ENCODE data around the gene GREB1.
A peak's percentile ranks its signal among the peaks of the same experiment; 100 is the strongest.

GREB1 gene

GRCh38 chr2:11581797-11582611, 48.2 kb downstream of the GREB1 start:
- no peak for DNase-seq

- DNase-seq = no peak
Measured at GRCh38 chr2:11582612-11582861, 48.7 kb downstream of the GREB1 start.

GRCh38 chr2:11582862-11583752, 49.3 kb downstream of the GREB1 start:
- DNase-seq = no peak

GRCh38 chr2:11583840-11584524, 50.1 kb downstream of the GREB1 start:
- peak; percentile 91 for DNase-seq

DNA sequence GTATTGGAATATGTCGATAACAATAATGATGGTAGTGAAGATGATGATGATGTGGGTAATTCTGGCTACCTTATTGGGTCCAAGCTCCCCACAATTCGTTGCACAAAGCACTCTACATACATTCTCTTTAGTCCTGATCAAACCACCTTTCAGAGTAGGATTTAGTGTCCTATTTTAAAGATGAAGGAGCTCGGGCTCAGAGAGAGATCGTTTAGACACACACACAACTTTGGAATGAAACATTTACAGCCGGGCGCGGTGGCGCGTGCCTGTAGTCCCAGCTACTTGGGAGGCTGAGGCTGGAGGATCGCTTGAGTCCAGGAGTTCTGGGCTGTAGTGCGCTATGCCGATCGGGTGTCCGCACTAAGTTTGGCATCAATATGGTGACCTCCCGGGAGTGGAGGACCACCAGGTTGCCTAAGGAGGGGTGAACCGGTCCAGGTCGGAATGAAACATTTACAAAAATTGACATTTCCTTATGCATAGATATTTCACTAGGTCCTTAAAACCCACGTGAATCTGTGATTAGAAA, 50.7 kb downstream of the GREB1 start:
- DNase-seq = no peak

DNA sequence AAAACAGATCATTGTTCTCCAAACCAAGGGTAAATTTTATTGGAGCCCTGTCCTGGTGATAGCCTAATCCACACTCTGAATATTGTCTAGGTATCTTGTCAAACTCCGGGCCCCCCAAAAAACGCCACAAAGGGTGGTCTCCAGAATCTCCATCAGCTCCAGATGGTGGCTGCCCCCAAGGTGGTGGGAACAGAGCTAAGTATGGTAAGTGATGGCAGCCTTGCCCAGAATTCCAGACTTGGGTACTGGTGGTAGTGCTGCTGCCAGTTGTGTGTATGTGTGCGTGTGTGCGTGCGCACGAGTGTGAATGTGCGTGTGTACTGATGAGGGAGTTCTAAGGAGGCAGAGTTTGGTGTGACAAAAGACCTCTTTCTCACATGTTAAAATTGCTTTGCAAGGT, 51.2 kb downstream of the GREB1 start:
- DNase-seq = no peak

GRCh38 chr2:11588228-11589110, 54.6 kb downstream of the GREB1 start:
- no peak for DNase-seq

GRCh38 chr2:11589316-11589940, 55.6 kb downstream of the GREB1 start:
- no peak for DNase-seq

DNA sequence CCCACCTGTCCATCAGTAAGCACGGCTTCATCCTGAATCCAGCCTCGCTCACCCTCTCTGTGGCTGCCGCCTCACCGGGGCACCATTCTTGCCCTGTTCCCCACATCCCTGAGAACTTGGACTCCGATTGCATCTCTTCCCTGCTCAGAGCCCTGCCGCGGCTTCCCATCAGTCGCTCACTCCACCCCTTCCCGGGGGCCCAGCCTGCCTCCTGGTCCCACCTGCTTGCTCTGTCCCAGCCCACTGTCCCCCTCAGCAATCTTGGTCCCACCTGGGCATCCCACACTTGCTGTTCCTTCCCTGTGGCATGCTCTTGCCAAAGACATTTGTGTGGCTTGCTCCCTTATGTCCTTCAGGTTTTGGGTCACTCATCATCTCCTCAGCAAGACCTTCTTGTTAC, 56.3 kb downstream of the GREB1 start:
- no peak for DNase-seq

- no peak for DNase-seq
Measured at GRCh38 chr2:11591091-11591490, 57.2 kb downstream of the GREB1 start.

GRCh38 chr2:11592671-11593574, 59.1 kb downstream of the GREB1 start:
- DNase-seq = no peak

- no peak for DNase-seq
Measured at GRCh38 chr2:11596801-11597200, 63.0 kb downstream of the GREB1 start.

DNA sequence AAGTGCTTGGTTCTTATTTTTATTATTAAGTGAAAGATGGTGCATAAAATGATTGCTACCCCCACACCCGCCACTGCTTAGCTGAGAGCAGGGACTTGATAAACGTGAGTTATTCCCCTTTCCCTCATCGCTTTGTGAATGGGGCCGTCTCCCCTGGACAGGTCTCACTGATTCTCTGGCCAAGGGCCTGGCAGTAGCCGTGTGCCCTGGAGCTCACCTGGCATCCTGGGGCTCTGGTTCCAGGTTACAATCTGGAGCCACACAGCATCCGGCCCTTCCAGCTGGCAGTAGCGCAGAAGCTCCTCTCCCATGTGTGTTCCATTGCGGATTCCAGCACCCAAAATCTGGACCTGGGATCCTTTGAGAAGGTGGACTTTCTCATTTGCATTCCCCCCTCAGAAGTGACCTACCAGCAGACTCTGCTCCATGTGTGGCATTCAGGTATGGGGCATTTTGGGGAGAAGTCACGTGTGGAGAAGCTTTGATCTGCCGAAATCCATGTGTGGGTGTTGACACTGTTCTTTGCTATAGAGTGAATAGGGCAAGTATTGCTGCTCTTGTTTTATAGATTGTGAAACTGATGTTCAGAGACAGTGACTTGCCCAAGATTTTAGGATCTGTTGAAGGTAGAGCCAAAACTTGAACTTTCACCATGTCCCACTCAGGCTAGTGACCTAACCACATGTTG, 63.8 kb downstream of the GREB1 start:
- DNase-seq = no peak

- DNase-seq = no peak
Measured at GRCh38 chr2:11598228-11598731, 64.4 kb downstream of the GREB1 start.

DNA sequence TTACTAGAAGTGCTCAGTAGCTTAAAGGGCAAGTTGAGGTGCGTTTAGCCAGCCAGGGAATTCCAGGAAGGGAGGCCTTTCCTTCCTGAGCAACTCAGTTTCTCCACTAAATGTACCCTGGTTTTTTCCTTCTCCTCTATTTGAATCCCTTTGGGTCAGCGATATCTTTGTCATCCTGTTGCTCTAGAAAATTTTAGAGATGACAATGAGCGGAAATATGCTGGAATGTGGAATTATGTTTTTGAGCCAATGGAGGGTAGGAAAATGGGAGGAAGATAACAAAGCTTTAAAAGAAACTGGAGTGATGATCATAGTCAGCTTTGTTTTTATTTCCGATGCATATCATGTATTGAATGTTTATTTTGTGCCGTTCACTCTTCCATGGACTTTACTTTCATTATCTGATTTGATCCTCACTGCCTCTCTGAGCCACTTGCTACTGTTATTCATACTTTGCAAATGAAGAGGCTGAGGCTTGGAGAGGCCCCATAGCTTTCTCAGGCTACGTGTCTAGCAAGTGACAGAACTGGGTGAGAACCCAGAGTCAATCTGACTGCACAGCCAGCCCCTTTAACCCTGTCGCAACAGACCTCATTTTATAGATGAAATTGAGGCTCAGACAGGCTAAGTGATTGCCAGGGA, 68.8 kb downstream of the GREB1 start:
- DNase-seq = no peak

- DNase-seq = no peak
Measured at GRCh38 chr2:11610624-11611242, 76.9 kb downstream of the GREB1 start.

DNA sequence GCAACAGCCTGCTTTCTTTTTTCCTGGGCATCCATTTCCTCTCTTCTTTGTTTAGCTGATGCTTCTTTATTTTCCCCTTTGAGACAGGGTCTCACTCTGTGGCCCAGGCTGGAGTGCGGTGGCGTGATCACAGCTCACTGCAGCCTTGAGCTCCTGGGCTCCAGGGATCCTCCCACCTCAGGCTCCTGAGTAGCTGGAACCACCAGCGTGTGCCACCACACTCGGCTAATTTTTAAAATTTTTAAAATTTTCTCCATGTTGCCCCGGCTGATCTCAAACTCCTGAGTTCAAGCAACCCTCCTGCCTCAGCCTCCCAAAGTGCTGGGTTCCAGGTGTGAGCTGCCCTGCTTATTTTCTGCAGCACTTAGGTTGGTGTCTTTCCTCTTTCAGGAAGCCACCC, 77.4 kb downstream of the GREB1 start:
- no peak for DNase-seq

GRCh38 chr2:11612553-11613215, 78.8 kb downstream of the GREB1 start:
- DNase-seq = no peak

Measured in amniotic stem cell (primary cell).